Skeletal muscle cell (primary cell): ENCODE data around the gene FAF2.

Experiments used
- DNase-seq: peaks from one replicate; pipeline ENCODE4 v3.0.0-alpha.2; 2010; ENCODE audit warnings: low read depth
- H3K4me3 ChIP-seq: 2 replicates; pipeline ENCODE4 v1.5.1; 2011; ENCODE audit warnings: low read depth, mild to moderate bottlenecking, control low read depth, low read length, moderate library complexity

The FAF2 gene

GRCh38 chr5:176491101-176491502, 42.9 kb downstream of the FAF2 start:
- DNase-seq = no peak

GRCh38 chr5:176491901-176492300, 43.7 kb downstream of the FAF2 start:
- no peak for DNase-seq
- H3K4me3 ChIP-seq = no peak overlapping the region

More at GRCh38 chr5:176491101-176491502, 42.9 kb downstream of the FAF2 start:
- no peak overlapping the region for H3K4me3 ChIP-seq

GRCh38 chr5:176492431-176492830, 44.2 kb downstream of the FAF2 start:
- no peak overlapping the region for H3K4me3 ChIP-seq
- no peak for DNase-seq

- no peak overlapping the region for H3K4me3 ChIP-seq
- DNase-seq = no peak
These were observed 49.7 kb downstream of the FAF2 start for GRCh38 chr5:176497852-176498251.

GRCh38 chr5:176499273-176499672, 51.1 kb downstream of the FAF2 start:
- no peak overlapping the region for H3K4me3 ChIP-seq
- no peak for DNase-seq

- DNase-seq = no peak
- H3K4me3 ChIP-seq = no peak overlapping the region
These were observed 52.3 kb downstream of the FAF2 start for GRCh38 chr5:176500511-176500910.

GRCh38 chr5:176501333-176501732, 53.1 kb downstream of the FAF2 start:
- no peak overlapping the region for H3K4me3 ChIP-seq
- DNase-seq = peak; percentile 73

- H3K4me3 ChIP-seq = no peak overlapping the region
- DNase-seq = no peak
These were observed 55.3 kb downstream of the FAF2 start for GRCh38 chr5:176503496-176503895.

- no peak for DNase-seq
- H3K4me3 ChIP-seq = no peak overlapping the region
These were observed 59.7 kb downstream of the FAF2 start for GRCh38 chr5:176507911-176508310.

- no peak overlapping the region for H3K4me3 ChIP-seq
- no peak for DNase-seq
These were observed 60.4 kb downstream of the FAF2 start for GRCh38 chr5:176508603-176509002.

GRCh38 chr5:176513788-176514187, 65.6 kb downstream of the FAF2 start:
- H3K4me3 ChIP-seq = no peak overlapping the region
- no peak for DNase-seq

- no peak for DNase-seq
- H3K4me3 ChIP-seq = no peak overlapping the region
These were observed 66.2 kb downstream of the FAF2 start for GRCh38 chr5:176514244-176514950.

- H3K4me3 ChIP-seq = no peak overlapping the region
- DNase-seq = no peak
These were observed 67.2 kb downstream of the FAF2 start for GRCh38 chr5:176515396-176515795.

- H3K4me3 ChIP-seq = no peak overlapping the region
- no peak for DNase-seq
These were observed 69.0 kb downstream of the FAF2 start for GRCh38 chr5:176517053-176517661.

- no peak overlapping the region for H3K4me3 ChIP-seq
- DNase-seq = no peak
These were observed 71.9 kb downstream of the FAF2 start for GRCh38 chr5:176519810-176520720.

GRCh38 chr5:176521286-176521685, 73.1 kb downstream of the FAF2 start:
- no peak for DNase-seq
- H3K4me3 ChIP-seq = no peak overlapping the region

- no peak for DNase-seq
- H3K4me3 ChIP-seq = no peak overlapping the region
These were observed 73.6 kb downstream of the FAF2 start for GRCh38 chr5:176521699-176522263.

GRCh38 chr5:176524138-176524537, 76.0 kb downstream of the FAF2 start:
- no peak overlapping the region for H3K4me3 ChIP-seq
- no peak for DNase-seq

- no peak for DNase-seq
- H3K4me3 ChIP-seq = no peak overlapping the region
These were observed 76.8 kb downstream of the FAF2 start for GRCh38 chr5:176524987-176525386.

- H3K4me3 ChIP-seq = no peak overlapping the region
- no peak for DNase-seq
These were observed 77.5 kb downstream of the FAF2 start for GRCh38 chr5:176525677-176526076.
